DND-41 (cell line): ENCODE measurements around the gene TMEM181.

ENCODE experiments used
- ATAC-seq: fragments of 200-7000 bp; cut with Tn5 transposase; 3 replicates; pipeline ENCODE4 v1.9.1; 2021; ENCODE audit warnings: low read depth; ENCODE audit not compliant: insufficient read depth
- DNase-seq: peaks from one replicate; pipeline ENCODE4 v3.0.0-alpha.2; 2020
- H2AFZ ChIP-seq: 2 replicates; pipeline ENCODE4 v1.6.0; 2012; ENCODE audit warnings: low read depth, low read length
- H3K27ac ChIP-seq: 2 replicates; pipeline ENCODE4 v1.5.1; 2012; ENCODE audit warnings: low read length, inconsistent platforms
- H3K27me3 ChIP-seq: fragments of 200-600 bp; sonication (generic); 2 replicates; pipeline ENCODE4 v1.6.0; 2012; ENCODE audit warnings: low read length, mild to moderate bottlenecking, inconsistent platforms; ENCODE audit not compliant: insufficient read depth, poor library complexity
- H3K36me3 ChIP-seq: 2 replicates; pipeline ENCODE4 v1.5.1; 2012; ENCODE audit warnings: low read length, inconsistent platforms; ENCODE audit not compliant: insufficient read depth
- H3K4me1 ChIP-seq: 2 replicates; pipeline ENCODE4 v1.5.1; 2012; ENCODE audit warnings: mild to moderate bottlenecking, low read length; ENCODE audit not compliant: insufficient read depth
- H3K4me2 ChIP-seq: 2 replicates; pipeline ENCODE4 v1.6.0; 2012; ENCODE audit warnings: mild to moderate bottlenecking, moderate library complexity, low read length, inconsistent platforms; ENCODE audit not compliant: insufficient read depth
- H3K4me3 ChIP-seq, 2 experiments: fragments of 200-600 bp in 1 of 2; shearing (Covaris generic) in 1 of 2; 2 replicates each; pipeline ENCODE4 v1.5.1; 2012 to 2016; ENCODE audit warnings: inconsistent platforms in 2 of 2, low read length in 2 of 2, mild to moderate bottlenecking in 2 of 2, low read depth in 1 of 2, moderate library complexity in 1 of 2
- H3K79me2 ChIP-seq: 2 replicates; pipeline ENCODE4 v1.6.0; 2012; ENCODE audit warnings: low read length, inconsistent platforms; ENCODE audit not compliant: insufficient read depth
- H3K9ac ChIP-seq: 2 replicates; pipeline ENCODE4 v1.6.0; 2012; ENCODE audit warnings: low read depth, mild to moderate bottlenecking, inconsistent platforms, low read length, moderate library complexity
- H3K9me3 ChIP-seq: 2 replicates; pipeline ENCODE4 v1.5.1; 2012; ENCODE audit warnings: low read length, moderate library complexity, mild to moderate bottlenecking, inconsistent platforms; ENCODE audit not compliant: insufficient read depth, severe bottlenecking
- H4K20me1 ChIP-seq: 2 replicates; pipeline ENCODE4 v1.6.0; 2012; ENCODE audit warnings: low read length; ENCODE audit not compliant: insufficient read depth
- EZH2 ChIP-seq: IDR thresholded peaks from 3 replicates; pipeline ENCODE4 v1.6.1; 2012; ENCODE audit warnings: borderline replicate concordance, low read depth, mild to moderate bottlenecking, moderate library complexity, low read length, inconsistent platforms; ENCODE audit not compliant: severe bottlenecking
- TF ChIP-seq, protein P1 (sequence below): IDR thresholded peaks from 2 replicates; pipeline ENCODE4 v1.5.1; 2012; ENCODE audit warnings: borderline replicate concordance, low read length, moderate library complexity, mild to moderate bottlenecking; ENCODE audit not compliant: poor library complexity, severe bottlenecking; ENCODE audit errors: extremely low read depth

TMEM181 gene

GRCh38 chr6:158545043-158545966, 14.6 kb upstream of the TMEM181 start:
- no peak overlapping the region for H2AFZ ChIP-seq
- no peak overlapping the region for H3K4me2 ChIP-seq
- no peak overlapping the region for H3K9ac ChIP-seq
- H3K79me2 ChIP-seq, result no peaks in the 10 kb centered on the region
- H3K36me3 ChIP-seq, result no peaks in the 10 kb centered on the region
- H3K4me3 ChIP-seq, result no peak overlapping the region
- H3K9me3 ChIP-seq, result no peaks in the 10 kb centered on the region
- TF ChIP-seq, protein P1, sequence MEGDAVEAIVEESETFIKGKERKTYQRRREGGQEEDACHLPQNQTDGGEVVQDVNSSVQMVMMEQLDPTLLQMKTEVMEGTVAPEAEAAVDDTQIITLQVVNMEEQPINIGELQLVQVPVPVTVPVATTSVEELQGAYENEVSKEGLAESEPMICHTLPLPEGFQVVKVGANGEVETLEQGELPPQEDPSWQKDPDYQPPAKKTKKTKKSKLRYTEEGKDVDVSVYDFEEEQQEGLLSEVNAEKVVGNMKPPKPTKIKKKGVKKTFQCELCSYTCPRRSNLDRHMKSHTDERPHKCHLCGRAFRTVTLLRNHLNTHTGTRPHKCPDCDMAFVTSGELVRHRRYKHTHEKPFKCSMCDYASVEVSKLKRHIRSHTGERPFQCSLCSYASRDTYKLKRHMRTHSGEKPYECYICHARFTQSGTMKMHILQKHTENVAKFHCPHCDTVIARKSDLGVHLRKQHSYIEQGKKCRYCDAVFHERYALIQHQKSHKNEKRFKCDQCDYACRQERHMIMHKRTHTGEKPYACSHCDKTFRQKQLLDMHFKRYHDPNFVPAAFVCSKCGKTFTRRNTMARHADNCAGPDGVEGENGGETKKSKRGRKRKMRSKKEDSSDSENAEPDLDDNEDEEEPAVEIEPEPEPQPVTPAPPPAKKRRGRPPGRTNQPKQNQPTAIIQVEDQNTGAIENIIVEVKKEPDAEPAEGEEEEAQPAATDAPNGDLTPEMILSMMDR, result no peak
- no peak for TF ChIP-seq EZH2
- H3K27ac ChIP-seq, result no peak overlapping the region
- DNase-seq (no peak), ATAC-seq (no peak)
- H4K20me1 ChIP-seq, result no peaks in the 10 kb centered on the region
- H3K4me1 ChIP-seq, result no peaks in the 10 kb centered on the region
- H3K27me3 ChIP-seq, result peaks cover 3% of the 10 kb centered on the region

DNA sequence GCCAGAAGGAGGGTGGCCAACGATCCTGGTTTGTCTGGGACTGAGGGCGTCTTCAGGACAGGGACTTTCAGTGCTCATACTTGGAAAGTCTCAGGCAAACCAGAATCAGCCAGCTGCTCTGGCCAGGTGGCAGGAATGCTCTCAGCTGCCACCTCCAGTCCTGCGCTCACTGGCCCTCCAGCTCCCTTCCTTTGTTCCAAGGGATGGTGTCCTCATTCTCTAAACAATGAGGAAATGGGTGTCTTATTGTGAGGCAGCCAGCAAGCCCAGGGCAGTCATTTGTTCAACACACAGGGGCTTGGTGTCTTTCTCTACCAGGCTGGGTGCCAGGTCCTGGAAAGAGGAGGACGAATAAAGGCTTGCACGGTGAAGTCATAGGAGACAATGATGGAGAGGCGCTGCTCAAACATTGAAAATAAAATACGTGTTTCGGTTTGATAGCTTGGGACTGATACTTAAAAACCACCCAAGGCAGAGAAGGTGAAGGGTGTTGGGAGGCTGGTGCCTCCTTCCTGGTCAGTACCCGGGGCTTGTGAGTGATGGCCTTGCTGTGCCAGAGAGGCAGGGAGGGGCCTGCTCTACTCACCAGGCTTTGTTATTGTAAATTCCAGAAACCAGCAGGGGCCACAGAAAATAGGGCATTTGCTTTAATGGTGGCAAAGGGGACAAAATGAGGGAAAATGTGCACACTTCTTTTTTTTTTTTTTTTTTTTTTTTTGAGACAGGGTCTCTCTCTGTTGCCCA, 11.3 kb upstream of the TMEM181 start:
- H3K4me2 ChIP-seq, result no peak overlapping the region
- no peak overlapping the region for H3K27ac ChIP-seq
- H4K20me1 ChIP-seq, result no peaks in the 10 kb centered on the region
- H3K27me3 ChIP-seq, result peaks cover 3% of the 10 kb centered on the region
- H3K4me1 ChIP-seq, result no peaks in the 10 kb centered on the region
- no peak for DNase-seq
- no peak for TF ChIP-seq EZH2
- TF ChIP-seq, protein P1, result no peak
- no peaks in the 10 kb centered on the region for H3K36me3 ChIP-seq
- no peak overlapping the region for H3K4me3 ChIP-seq
- no peak overlapping the region for H3K9ac ChIP-seq
- ATAC-seq, result no peak
- H3K79me2 ChIP-seq, result no peaks in the 10 kb centered on the region
- no peak overlapping the region for H2AFZ ChIP-seq
- H3K9me3 ChIP-seq, result no peaks in the 10 kb centered on the region

DNA sequence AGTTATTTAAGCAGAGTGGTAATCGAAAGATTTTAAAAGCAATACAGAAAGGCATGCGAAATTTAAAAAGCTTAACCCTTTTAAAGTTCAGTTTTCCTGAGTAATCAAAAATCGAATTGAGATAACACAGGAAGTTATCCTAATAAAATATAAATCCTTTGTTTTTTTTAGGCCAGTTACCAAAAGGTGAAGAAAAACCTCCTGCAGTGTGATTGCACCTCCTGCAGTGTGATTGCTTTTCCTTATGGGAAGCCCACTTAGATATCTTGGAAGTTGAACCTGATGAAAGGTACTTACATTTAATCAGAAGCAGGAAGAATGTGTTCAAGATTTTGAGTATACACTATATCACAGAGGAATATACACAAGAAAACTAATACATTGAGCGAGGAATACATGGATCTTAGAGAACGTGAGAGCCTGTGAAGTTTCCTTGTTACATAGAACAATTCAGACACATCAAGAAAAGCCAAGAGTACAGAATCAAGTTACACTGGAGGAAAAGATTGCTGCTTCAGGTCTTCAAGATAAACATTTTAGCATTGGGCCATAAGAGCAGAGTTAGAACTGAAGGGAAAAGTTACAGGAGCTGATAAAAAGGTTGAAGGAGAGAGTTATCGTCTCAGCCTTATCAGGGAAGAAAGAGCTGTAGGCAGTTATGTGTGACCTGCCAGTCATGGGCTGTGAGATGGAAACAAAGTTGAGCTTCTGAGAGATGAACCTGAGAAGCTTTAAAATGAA, 7.7 kb upstream of the TMEM181 start:
- TF ChIP-seq EZH2, result no peak
- TF ChIP-seq, protein P1, result no peak
- H3K9ac ChIP-seq, result no peak overlapping the region
- no peaks in the 10 kb centered on the region for H4K20me1 ChIP-seq
- no peaks in the 10 kb centered on the region for H3K4me1 ChIP-seq
- no peak for ATAC-seq
- H2AFZ ChIP-seq, result no peak overlapping the region
- H3K27me3 ChIP-seq, result no peaks in the 10 kb centered on the region
- no peak overlapping the region for H3K4me2 ChIP-seq
- H3K4me3 ChIP-seq, result no peak overlapping the region
- DNase-seq, result no peak
- no peaks in the 10 kb centered on the region for H3K79me2 ChIP-seq
- H3K9me3 ChIP-seq, result no peaks in the 10 kb centered on the region
- H3K36me3 ChIP-seq, result no peaks in the 10 kb centered on the region
- H3K27ac ChIP-seq, result no peak overlapping the region
